ENCODE results near the gene GRIK3.

GRIK3 gene

DNA sequence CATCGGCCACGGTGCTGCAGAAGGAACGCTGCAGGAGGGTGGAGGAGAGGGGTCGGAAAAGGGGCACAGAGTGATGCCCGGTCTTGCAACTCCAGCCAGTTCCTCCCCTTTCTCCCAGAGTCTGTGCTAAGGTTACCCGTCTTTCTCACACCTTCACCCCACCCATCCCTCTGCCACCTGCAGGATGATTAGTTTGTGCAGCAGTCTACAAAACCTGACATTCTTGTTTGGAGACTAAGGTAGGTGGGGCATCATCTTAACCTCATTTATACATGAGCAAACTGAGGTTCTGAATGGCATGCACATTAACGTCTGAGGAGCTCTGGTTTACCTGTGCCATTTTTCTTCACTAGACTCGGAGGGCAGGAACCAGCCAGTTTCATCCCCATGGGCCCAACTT, 232.3 kb downstream of the GRIK3 start:
- H3K36me3 Mint-ChIP-seq (ENCODE audit: low read depth), result no peaks in the 10 kb centered on the region
- DNase-seq (ENCODE audit: low spot score), result no peak
- H3K27ac Mint-ChIP-seq, result no peak overlapping the region
- H3K27me3 Mint-ChIP-seq (ENCODE audit: low read depth), result no peaks in the 10 kb centered on the region
- H3K4me1 Mint-ChIP-seq (ENCODE audit: low read depth), result no peaks in the 10 kb centered on the region
- H3K4me3 Mint-ChIP-seq, result no peak overlapping the region
- H3K9me3 Mint-ChIP-seq, result no peaks in the 10 kb centered on the region

DNA sequence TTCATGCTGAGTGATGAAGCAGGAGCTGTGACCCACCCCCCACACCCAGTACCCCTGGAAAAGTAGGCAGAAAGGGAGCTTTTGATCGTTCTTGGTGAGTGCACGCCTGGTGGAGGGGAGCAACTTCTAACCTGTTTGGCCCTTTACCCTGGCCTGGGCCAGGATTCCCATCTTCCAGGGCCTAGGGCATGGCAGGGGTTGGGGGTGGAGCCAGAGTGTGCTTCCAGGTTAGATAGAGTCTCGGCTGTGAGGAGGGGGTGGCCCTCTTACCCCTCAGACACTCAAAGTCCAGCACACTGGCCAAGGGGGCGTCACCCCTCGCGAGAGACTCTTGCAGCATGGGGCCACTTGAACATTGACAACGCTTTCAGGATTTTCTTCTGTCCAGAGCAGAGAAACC, 236.6 kb downstream of the GRIK3 start:
- Mint-ChIP-seq H3K4me1 (ENCODE audit: low read depth) (no peaks in the 10 kb centered on the region), H3K9me3 (no peaks in the 10 kb centered on the region), H3K27me3 (ENCODE audit: low read depth) (no peaks in the 10 kb centered on the region), H3K36me3 (ENCODE audit: low read depth) (no peaks in the 10 kb centered on the region), H3K4me3 (no peak overlapping the region), H3K27ac (no peak overlapping the region)
- DNase-seq (ENCODE audit: low spot score), result no peak

- Mint-ChIP-seq H3K27ac (no peak overlapping the region), H3K9me3 (no peaks in the 10 kb centered on the region), H3K4me1 (ENCODE audit: low read depth) (no peaks in the 10 kb centered on the region), H3K27me3 (ENCODE audit: low read depth) (no peaks in the 10 kb centered on the region), H3K4me3 (no peak overlapping the region), H3K36me3 (ENCODE audit: low read depth) (no peaks in the 10 kb centered on the region)
- DNase-seq (ENCODE audit: low spot score), result no peak
These were observed 237.6 kb downstream of the GRIK3 start for GRCh38 chr1:36796733-36797132.

GRCh38 chr1:36796106-36796590, 238.2 kb downstream of the GRIK3 start:
- Mint-ChIP-seq H3K36me3 (ENCODE audit: low read depth) (no peaks in the 10 kb centered on the region), H3K4me1 (ENCODE audit: low read depth) (no peaks in the 10 kb centered on the region), H3K27me3 (ENCODE audit: low read depth) (no peaks in the 10 kb centered on the region), H3K4me3 (no peak overlapping the region), H3K27ac (no peak overlapping the region), H3K9me3 (no peaks in the 10 kb centered on the region)
- DNase-seq (ENCODE audit: low spot score), result no peak

- Mint-ChIP-seq H3K27ac (no peak overlapping the region), H3K4me1 (ENCODE audit: low read depth) (no peaks in the 10 kb centered on the region), H3K36me3 (ENCODE audit: low read depth) (no peaks in the 10 kb centered on the region), H3K9me3 (no peaks in the 10 kb centered on the region), H3K27me3 (ENCODE audit: low read depth) (no peaks in the 10 kb centered on the region), H3K4me3 (no peak overlapping the region)
- DNase-seq (ENCODE audit: low spot score), result no peak
These were observed 239.9 kb downstream of the GRIK3 start for GRCh38 chr1:36794460-36794859.

DNA sequence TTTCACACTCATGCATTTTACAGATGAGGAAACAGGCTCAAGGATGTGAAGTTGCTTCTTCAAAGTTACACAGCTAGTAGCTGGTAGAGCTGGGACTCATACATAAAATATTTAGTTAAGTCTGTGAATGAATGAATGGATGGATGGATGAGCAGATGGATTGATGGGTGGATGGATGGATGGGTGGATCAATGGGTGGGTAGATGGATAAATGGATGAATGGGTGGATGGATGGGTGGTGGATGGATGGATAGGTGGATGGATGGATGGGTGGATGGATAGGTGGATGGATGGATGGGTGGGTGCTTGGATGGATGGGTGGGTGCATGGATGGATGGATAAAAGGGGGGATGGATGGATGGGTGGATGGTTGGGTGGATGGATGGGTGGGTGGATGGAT, 240.9 kb downstream of the GRIK3 start:
- no peaks in the 10 kb centered on the region for H3K4me1 Mint-ChIP-seq (ENCODE audit: low read depth)
- no peak overlapping the region for H3K27ac Mint-ChIP-seq
- no peaks in the 10 kb centered on the region for H3K9me3 Mint-ChIP-seq
- no peaks in the 10 kb centered on the region for H3K27me3 Mint-ChIP-seq (ENCODE audit: low read depth)
- no peak overlapping the region for H3K4me3 Mint-ChIP-seq
- DNase-seq (ENCODE audit: low spot score), result no peak
- no peaks in the 10 kb centered on the region for H3K36me3 Mint-ChIP-seq (ENCODE audit: low read depth)

DNA sequence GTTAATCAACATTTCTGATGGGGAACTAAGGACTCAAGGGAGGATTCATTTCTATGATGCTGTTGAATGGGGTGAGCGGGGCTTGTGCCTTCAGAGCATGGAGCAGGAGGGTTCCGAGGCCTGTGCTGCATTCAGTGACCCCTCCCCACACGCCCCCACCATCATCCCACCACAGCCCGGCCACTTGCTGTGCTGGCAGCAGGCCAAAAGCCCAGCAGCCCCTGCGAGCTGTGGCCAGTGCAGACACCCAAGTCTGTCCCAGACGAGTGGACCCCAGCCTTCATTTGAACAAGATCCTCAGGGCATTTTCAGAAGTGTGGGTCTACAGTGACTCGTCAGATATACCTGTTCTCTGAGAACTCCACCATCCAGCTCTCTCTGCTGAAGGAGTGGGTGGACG, 242.0 kb downstream of the GRIK3 start:
- Mint-ChIP-seq H3K27ac (no peak overlapping the region), H3K4me1 (ENCODE audit: low read depth) (no peaks in the 10 kb centered on the region), H3K36me3 (ENCODE audit: low read depth) (no peaks in the 10 kb centered on the region), H3K27me3 (ENCODE audit: low read depth) (no peaks in the 10 kb centered on the region), H3K9me3 (no peaks in the 10 kb centered on the region), H3K4me3 (no peak overlapping the region)
- no peak for DNase-seq (ENCODE audit: low spot score)

DNA sequence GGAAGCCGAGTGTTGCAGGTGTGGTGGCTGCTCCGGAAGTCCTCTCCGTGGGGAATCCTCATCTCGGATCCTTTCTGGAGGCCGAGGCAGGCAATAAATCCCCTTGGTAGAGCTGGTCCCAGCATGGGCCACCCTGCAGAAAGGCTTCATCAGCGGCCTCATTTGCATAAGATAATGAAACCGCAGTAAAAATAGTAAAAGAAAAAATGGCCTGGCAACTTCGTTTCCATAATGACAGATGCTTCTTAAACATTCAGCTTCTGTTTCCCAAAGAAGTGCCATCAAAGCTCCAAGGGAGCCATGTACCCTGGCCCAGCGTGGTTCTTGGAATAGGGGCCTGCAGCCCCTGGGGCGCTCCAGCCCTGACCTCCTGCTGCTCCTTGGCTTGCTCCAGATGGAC, 244.1 kb downstream of the GRIK3 start:
- H3K36me3 Mint-ChIP-seq (ENCODE audit: low read depth), result no peaks in the 10 kb centered on the region
- H3K4me3 Mint-ChIP-seq, result no peak overlapping the region
- H3K27me3 Mint-ChIP-seq (ENCODE audit: low read depth), result no peaks in the 10 kb centered on the region
- DNase-seq (ENCODE audit: low spot score), result no peak
- H3K9me3 Mint-ChIP-seq, result no peaks in the 10 kb centered on the region
- no peak overlapping the region for H3K27ac Mint-ChIP-seq
- no peaks in the 10 kb centered on the region for H3K4me1 Mint-ChIP-seq (ENCODE audit: low read depth)

- no peaks in the 10 kb centered on the region for H3K27me3 Mint-ChIP-seq (ENCODE audit: low read depth)
- H3K36me3 Mint-ChIP-seq (ENCODE audit: low read depth), result no peaks in the 10 kb centered on the region
- no peaks in the 10 kb centered on the region for H3K9me3 Mint-ChIP-seq
- H3K4me1 Mint-ChIP-seq (ENCODE audit: low read depth), result no peaks in the 10 kb centered on the region
- H3K4me3 Mint-ChIP-seq, result no peak overlapping the region
- no peak overlapping the region for H3K27ac Mint-ChIP-seq
- DNase-seq (ENCODE audit: low spot score), result no peak
These were observed 244.8 kb downstream of the GRIK3 start for GRCh38 chr1:36789535-36789934.

DNA sequence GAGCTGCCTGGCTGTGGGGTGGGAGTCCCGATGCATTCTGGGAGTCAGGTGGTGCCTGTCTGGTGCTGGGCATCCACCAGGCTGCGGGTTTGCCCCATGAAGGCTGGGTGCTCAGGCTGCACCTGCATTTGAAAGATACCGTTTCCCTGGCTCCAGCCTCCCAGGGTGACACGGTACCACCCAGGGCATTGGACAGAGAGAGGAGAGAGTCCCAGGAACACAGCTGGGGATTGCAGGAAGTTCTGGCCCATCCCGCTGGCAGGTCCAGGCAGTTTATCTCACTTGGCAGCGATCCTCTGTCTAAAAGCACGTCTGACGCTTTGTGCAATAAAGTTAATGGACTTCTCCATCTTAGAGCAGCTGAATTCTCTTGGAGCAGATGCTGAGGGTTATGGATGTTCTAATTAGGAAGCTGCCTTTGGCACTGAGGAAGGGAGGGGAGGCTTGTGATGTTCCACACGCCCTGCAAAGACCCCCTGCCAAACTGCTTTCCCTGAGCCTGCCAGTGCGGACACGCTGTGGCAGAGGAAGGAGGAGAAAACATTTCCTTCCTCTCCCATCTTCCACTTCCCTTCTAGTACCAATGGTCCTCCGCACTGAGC, 246.9 kb downstream of the GRIK3 start:
- H3K36me3 Mint-ChIP-seq (ENCODE audit: low read depth), result no peaks in the 10 kb centered on the region
- H3K9me3 Mint-ChIP-seq, result no peaks in the 10 kb centered on the region
- H3K4me1 Mint-ChIP-seq (ENCODE audit: low read depth), result no peaks in the 10 kb centered on the region
- no peak overlapping the region for H3K4me3 Mint-ChIP-seq
- H3K27ac Mint-ChIP-seq, result no peak overlapping the region
- no peak for DNase-seq (ENCODE audit: low spot score)
- peaks cover 4% of the 10 kb centered on the region for H3K27me3 Mint-ChIP-seq (ENCODE audit: low read depth)

GRCh38 chr1:36786425-36786824, 247.9 kb downstream of the GRIK3 start:
- H3K9me3 Mint-ChIP-seq, result no peaks in the 10 kb centered on the region
- H3K27ac Mint-ChIP-seq, result no peak overlapping the region
- H3K4me1 Mint-ChIP-seq (ENCODE audit: low read depth), result no peaks in the 10 kb centered on the region
- no peak for DNase-seq (ENCODE audit: low spot score)
- H3K27me3 Mint-ChIP-seq (ENCODE audit: low read depth), result peaks cover 4% of the 10 kb centered on the region
- no peaks in the 10 kb centered on the region for H3K36me3 Mint-ChIP-seq (ENCODE audit: low read depth)
- H3K4me3 Mint-ChIP-seq, result no peak overlapping the region

DNA sequence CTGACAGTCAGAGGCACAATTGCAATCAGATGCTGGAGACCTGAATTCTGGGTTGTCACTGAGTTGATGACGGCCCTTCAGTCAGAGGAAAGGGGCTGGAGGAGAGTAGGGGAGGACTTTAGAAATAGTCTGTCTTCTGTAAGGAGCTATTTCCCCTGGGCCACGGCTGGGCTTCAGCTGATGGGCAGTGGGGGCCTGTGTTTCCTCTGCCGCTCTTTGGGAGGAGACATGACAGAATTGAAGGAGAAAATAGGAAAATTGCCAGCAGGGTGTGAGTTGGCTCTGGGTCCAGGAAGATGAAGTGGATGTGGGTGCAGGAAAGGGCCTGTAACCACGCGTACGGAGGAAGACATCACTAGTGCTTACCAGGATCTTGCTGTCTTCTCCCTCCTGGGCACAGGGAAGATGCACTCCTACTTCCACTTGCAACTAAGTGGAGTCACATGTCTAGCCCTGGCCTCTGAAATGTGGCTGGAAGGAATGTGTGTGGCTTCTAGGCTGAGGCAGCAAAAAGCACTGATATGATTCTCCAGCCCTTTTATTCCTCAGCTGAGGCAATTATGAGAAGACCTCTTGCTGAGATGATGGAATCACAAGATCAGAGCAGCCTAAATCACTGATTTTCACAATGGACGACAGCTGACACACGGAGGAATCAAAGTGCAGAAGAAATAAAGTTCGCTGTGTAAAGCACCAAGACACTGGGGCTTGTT, 250.0 kb downstream of the GRIK3 start:
- Mint-ChIP-seq H3K27ac (no peak overlapping the region), H3K9me3 (no peaks in the 10 kb centered on the region), H3K36me3 (ENCODE audit: low read depth) (no peaks in the 10 kb centered on the region), H3K4me3 (no peak overlapping the region), H3K4me1 (ENCODE audit: low read depth) (no peaks in the 10 kb centered on the region), H3K27me3 (ENCODE audit: low read depth) (peaks cover 4% of the 10 kb centered on the region)
- DNase-seq (ENCODE audit: low spot score), result no peak

- Mint-ChIP-seq H3K27me3 (ENCODE audit: low read depth) (peaks cover 4% of the 10 kb centered on the region), H3K4me1 (ENCODE audit: low read depth) (no peaks in the 10 kb centered on the region), H3K4me3 (no peak overlapping the region), H3K27ac (no peak overlapping the region), H3K9me3 (no peaks in the 10 kb centered on the region), H3K36me3 (ENCODE audit: low read depth) (no peaks in the 10 kb centered on the region)
- no peak for DNase-seq (ENCODE audit: low spot score)
These were observed 250.8 kb downstream of the GRIK3 start for GRCh38 chr1:36783475-36783874.

- Mint-ChIP-seq H3K9me3 (no peaks in the 10 kb centered on the region), H3K27me3 (ENCODE audit: low read depth) (peaks cover 4% of the 10 kb centered on the region), H3K27ac (no peak overlapping the region), H3K36me3 (ENCODE audit: low read depth) (no peaks in the 10 kb centered on the region), H3K4me3 (no peak overlapping the region), H3K4me1 (ENCODE audit: low read depth) (no peaks in the 10 kb centered on the region)
- no peak for DNase-seq (ENCODE audit: low spot score)
These were observed 251.5 kb downstream of the GRIK3 start for GRCh38 chr1:36782785-36783184.

GRCh38 chr1:36782085-36782484, 252.2 kb downstream of the GRIK3 start:
- H3K4me3 Mint-ChIP-seq, result no peak overlapping the region
- H3K4me1 Mint-ChIP-seq (ENCODE audit: low read depth), result no peaks in the 10 kb centered on the region
- DNase-seq (ENCODE audit: low spot score), result no peak
- no peak overlapping the region for H3K27ac Mint-ChIP-seq
- peaks cover 4% of the 10 kb centered on the region for H3K27me3 Mint-ChIP-seq (ENCODE audit: low read depth)
- H3K9me3 Mint-ChIP-seq, result no peaks in the 10 kb centered on the region
- no peaks in the 10 kb centered on the region for H3K36me3 Mint-ChIP-seq (ENCODE audit: low read depth)
